Stomach (tissue), 4 donors: ENCODE data around the gene CFAP68.

Source experiments
- CTCF ChIP-seq, 7 experiments: fragments of 450-650 bp in 4 of 7; fragments of 200-600 bp in 3 of 7; sonication (generic) in 3 of 7; IDR thresholded peaks; one replicate each; pipeline ENCODE4 v1.5.1; 2016 to 2019; ENCODE audit warnings: antibody characterized with exemption in 7 of 7, control low read depth in 2 of 7, mild to moderate bottlenecking in 1 of 7
- EP300 ChIP-seq: sonication (generic); formaldehyde crosslinking; IDR thresholded peaks from one replicate; pipeline ENCODE4 v1.6.1; 2017; ENCODE audit warnings: antibody characterized with exemption
- POLR2A ChIP-seq, 4 donors: fragments of 450-650 bp; IDR thresholded peaks; one replicate each; pipeline ENCODE4 v1.6.1; 2016; ENCODE audit warnings: antibody characterized with exemption in 4 of 4, control low read depth in 2 of 4, mild to moderate bottlenecking in 1 of 4, moderate library complexity in 1 of 4
- POLR2AphosphoS5 ChIP-seq, 3 donors: sonication (generic); formaldehyde crosslinking; IDR thresholded peaks; one replicate each; pipeline ENCODE4 v1.6.1; 2016; ENCODE audit warnings: antibody characterized with exemption in 3 of 3

GRCh38 chr11:111923951-111924350, 44.6 kb downstream of the CFAP68 start:
- TF ChIP-seq CTCF (IDR thresholded peaks at IDR 0.05) (no peak), EP300 (no peak), POLR2A (IDR thresholded peaks at IDR 0.05) (no peak), POLR2AphosphoS5 (IDR thresholded peaks at IDR 0.05) (no peak)
